Activated T-helper 1 cell treated with Interleukin-2 at 50 U/mL for 16 hours (primary cell): Measurements from ENCODE around the gene SPEM3.
"Not testable (repeated sequence)": the region's sequence is repeated elsewhere in the genome, so short reads cannot be mapped to it uniquely, and the experiment has no call there.

Source experiments
- DNase-seq: peaks from one replicate; pipeline ENCODE4 v3.0.0-alpha.2; 2020; ENCODE audit warnings: low read depth

SPEM3 gene

GRCh38 chr17:7471729-7472128, 43.1 kb downstream of the SPEM3 start:
- DNase-seq = no peak

- DNase-seq = not testable (repeated sequence)
Measured at GRCh38 chr17:7474767-7475166, 46.1 kb downstream of the SPEM3 start.

DNA sequence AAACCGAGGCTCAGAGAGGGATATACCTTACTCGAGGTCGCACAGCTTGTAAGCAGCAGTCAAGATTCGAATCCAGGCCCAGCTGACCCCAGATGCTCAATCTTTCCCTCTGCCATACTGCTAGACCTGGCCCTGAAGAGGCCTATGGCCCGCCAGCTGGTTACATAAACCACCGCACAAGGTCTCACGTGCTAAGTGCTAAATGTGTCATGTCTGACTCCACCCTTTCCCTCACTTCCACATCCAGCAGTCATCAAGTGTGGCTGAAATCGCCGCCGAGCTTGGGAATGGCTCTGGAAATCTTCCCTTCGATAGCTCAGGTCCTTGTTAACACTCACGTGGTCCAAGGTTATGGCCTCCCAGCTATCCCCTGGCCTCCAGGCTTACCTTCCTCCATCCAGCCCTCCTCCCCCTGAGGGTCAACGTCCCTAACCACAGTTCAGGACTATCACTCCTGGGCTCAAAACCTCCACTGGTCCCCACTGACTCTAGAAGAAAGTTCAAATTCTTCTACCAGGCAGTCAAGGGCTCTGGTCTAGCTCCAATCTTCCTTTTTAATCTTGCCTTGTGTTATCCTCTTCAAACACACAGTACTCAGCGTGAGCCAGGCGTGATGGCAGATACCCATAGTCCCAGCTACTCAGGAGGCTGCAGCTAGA, 47.2 kb downstream of the SPEM3 start:
- no peak for DNase-seq

DNA sequence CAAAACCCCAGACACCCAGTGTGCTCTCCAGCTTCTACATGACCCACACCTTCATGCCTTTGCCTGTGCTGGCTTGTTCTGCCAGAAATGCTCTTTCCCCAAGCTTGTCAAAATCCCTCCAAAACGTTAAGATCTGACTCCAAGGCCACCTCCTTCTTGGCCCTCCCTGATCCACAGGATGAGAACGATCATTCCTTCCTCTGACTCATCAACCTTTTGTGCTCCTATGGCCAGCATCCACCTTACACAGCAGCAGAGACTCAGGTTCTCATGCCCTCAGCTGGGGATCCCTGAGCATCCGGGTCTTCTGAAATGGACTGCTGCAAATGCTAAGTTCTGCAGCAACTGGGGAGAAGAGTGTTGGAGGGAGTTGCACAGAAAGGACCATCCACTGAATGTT, 47.8 kb downstream of the SPEM3 start:
- DNase-seq = no peak

DNA sequence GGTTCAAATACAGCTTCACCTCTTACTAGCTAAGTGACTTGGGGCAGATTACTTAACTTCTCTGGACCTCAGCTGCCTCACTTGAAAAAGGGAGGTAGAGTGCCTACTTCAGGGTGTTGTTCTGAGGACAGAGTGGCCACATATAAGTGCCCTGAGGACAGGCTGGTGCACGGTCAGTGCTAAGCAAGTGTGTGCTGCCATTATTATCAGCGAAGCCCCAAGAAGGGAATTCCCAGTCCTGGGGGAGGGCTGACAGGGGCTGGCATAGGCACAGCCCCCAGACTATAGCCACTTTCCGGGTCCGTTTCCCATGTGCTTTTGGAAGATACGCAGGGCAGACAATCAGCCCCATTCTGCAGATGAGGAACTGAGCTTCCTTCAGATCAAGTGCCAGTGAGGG, 48.3 kb downstream of the SPEM3 start:
- DNase-seq = no peak

- DNase-seq = no peak
Measured at GRCh38 chr17:7477392-7478275, 49.0 kb downstream of the SPEM3 start.

- peak; percentile 54 for DNase-seq
Measured at GRCh38 chr17:7478276-7479212, 49.9 kb downstream of the SPEM3 start.

DNA sequence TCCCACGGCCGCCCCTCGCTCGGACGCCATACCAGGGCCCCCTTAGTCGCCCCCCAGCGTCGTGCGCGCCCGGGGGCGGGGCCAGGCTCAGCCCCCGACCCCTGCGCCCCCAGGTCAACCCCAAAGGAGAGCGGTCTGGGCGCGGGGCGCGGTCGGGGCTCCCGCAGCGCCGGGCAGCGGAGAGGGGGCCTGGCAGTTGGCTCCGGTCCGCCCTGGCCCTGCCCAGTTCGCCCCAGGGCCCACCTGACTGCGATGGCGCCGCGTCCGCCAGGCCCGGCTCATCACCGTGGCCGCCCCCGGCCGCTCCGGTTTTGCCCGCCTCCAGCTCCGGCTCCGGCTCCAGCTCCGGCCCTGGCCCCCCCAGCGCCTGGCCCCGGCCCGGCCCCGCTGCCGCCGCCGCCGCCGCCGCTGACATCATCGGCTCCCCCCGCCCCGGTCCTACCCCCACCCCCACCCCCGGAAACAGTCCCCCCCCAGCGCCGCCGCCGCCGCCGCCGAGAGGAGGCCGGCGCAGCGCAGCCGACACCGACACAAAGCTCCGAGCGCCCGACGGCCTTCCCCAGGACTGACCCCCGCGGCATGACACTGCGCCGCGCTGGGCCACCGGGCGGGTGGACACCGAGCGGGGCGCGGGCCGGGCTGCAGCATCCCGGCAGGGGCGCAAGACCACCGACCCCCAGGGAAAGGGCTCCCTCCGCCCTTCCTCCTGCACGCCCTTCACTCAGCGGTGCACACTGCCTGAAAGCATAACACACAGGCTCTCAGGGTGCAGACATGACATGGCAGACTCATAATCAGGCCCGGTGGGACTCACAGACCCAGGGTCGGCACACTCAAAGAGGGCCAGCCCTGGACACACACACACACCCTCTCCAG, 50.8 kb downstream of the SPEM3 start, which contains the start of gene ZBTB4:
TSS of gene ZBTB4 (minus strand) at position 419 of the 876 bp plus-strand sequence. CDS start 12,830 bp downstream, outside the sequence.
- peak; percentile 65 for DNase-seq

DNA sequence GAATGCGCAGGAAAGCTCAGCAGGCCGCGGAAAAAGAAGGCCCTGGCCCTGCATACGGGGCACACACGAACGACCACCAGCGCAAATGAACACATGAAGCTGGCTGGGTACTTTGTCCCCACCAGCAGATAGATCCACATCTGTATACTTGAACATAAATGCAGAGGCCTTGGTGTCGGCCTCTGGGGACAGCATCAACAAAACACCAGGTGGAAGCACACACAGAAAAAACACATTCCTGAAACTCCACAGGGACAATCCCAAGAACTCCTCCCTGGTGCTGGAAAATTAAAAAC, 51.4 kb downstream of the SPEM3 start:
- DNase-seq = no peak

DNA sequence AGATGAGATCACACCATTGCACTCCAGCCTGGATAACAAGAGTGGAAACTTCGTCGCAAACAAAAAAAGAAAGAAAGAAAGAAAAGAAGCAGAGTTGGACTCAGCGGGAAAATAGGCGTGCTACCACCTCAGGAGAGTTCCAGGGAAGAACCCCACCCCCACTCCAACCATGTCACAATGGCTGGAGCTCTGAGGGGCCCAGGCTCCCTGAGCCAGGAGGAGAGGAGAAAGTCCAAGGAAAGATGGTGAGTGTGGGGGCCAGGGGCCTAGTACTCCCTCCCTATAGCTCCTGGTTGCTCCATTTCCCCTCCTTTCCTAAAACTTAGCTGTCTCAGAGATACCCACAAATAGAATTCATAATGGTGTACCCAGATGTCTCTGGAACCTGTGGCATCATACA, 52.6 kb downstream of the SPEM3 start, which contains the start of gene SLC35G6:
TSS of gene SLC35G6 (plus strand) at position 172 of the 400 bp plus-strand sequence. CDS start at position 243, 71 bp downstream.
- not testable (repeated sequence) for DNase-seq

- not testable (repeated sequence) for DNase-seq
Measured at GRCh38 chr17:7481842-7482741, 53.4 kb downstream of the SPEM3 start.
